Kidney (tissue), 14 donors: ENCODE data around the gene KRTAP1-4. TPM values are rescaled to one million over a fixed set of nuclear protein-coding genes. Genes with fewer than 3 reads are reported as not detected.

Experiments used
- DNase-seq, 5 donors: peaks; one replicate each; pipeline ENCODE4 v3.0.0-alpha.2; 2013 to 2020
- FAIRE-seq: peaks from 2 replicates; lab custom pipeline; 2012; peaks lifted over from hg19 to GRCh38; lab: Jason Lieb, UNC
- H3K27ac ChIP-seq, 2 donors: one replicate each; pipeline ENCODE4 v1.7.0; 2013; ENCODE audit warnings: low read depth in 2 of 2, low read length in 2 of 2, inconsistent platforms in 1 of 2
- H3K27me3 ChIP-seq: one replicate; pipeline ENCODE4 v1.7.1; 2013; ENCODE audit warnings: low read length, inconsistent platforms; ENCODE audit not compliant: control insufficient read depth, insufficient read depth
- H3K36me3 ChIP-seq, 3 donors: one replicate each; pipeline versions ENCODE4 v1.7.0 to v1.7.1; 2013; ENCODE audit warnings: low read length in 3 of 3, control low read depth in 1 of 3, inconsistent platforms in 1 of 3; ENCODE audit not compliant: insufficient read depth in 3 of 3, control insufficient read depth in 2 of 3
- H3K4me1 ChIP-seq, 3 donors: one replicate each; pipeline versions ENCODE4 v1.7.0 to v1.7.1; 2013; ENCODE audit warnings: low read length in 3 of 3, inconsistent platforms in 1 of 3, low read depth in 1 of 3; ENCODE audit not compliant: control insufficient read depth in 2 of 3, insufficient read depth in 2 of 3
- H3K4me3 ChIP-seq, 3 donors: one replicate each; pipeline versions ENCODE4 v1.7.0 to v1.8.1; 2013; ENCODE audit warnings: low read length in 3 of 3, control low read depth in 1 of 3, inconsistent platforms in 1 of 3
- H3K9ac ChIP-seq, 3 donors: one replicate each; pipeline versions ENCODE4 v1.7.0 to v1.7.1; 2013; ENCODE audit warnings: low read length in 3 of 3, control low read depth in 1 of 3, inconsistent platforms in 1 of 3
- H3K9me3 ChIP-seq, 3 donors: one replicate each; pipeline versions ENCODE4 v1.7.0 to v1.7.1; 2013; ENCODE audit warnings: low read length in 3 of 3, control low read depth in 1 of 3, inconsistent platforms in 1 of 3; ENCODE audit not compliant: control insufficient read depth in 2 of 3, insufficient read depth in 1 of 3
- CTCF ChIP-seq: IDR thresholded peaks from 3 replicates; pipeline ENCODE4 v1.5.1; 2012; ENCODE audit warnings: mild to moderate bottlenecking, moderate library complexity, borderline replicate concordance; ENCODE audit not compliant: insufficient read depth; ENCODE audit errors: extremely low read depth
- intact Hi-C: fragments of 100-400 bp; cut with DNase I; formaldehyde crosslinking; loops from one replicate; pipeline ENCODE4 v1.11.1; 2022
- polyA plus RNA-seq: library from polyadenylated mRNA; stranded (reverse); fragments of 350-450 nt; fragmentation: Illumina TruSeq; extraction: RNeasy Lipid Tissue Mini Kit (QIAGEN cat#74804); gene quantifications from one replicate; pipeline ENCODE4 v1.2.3, GENCODE V29; 2014; ENCODE audit warnings: low read depth, low replicate concordance; ENCODE audit not compliant: insufficient read depth
- total RNA-seq: library from RNA; stranded (reverse); fragmentation: NEBNext Ultra II Directional; extraction: Animal tissue kit (Norgen Biotek cat#: 25700); gene quantifications from one replicate; pipeline ENCODE4 v1.2.1, GENCODE V29; 2021
- donor health status: control.
- donor health status: control.
- donor health status: control.
- donor health status: control.
- donor health status: control.
- donor health status: DM: yes; HTN: yes; CAD: no.
- donor health status: Normal renal cell carcinoma (clear cell type).

The KRTAP1-4 gene
- total and polyA plus RNA-seq, 2 donors from 2014 or later, result not detected

- FAIRE-seq (no peak), DNase-seq (no peak)
- no peak overlapping the region for H3K27ac ChIP-seq
- H3K27me3 ChIP-seq, result no peaks in the 10 kb centered on the region
- H3K4me3 ChIP-seq, result no peak overlapping the region
- no peak for TF ChIP-seq CTCF
- H3K36me3 ChIP-seq, result no peaks in the 10 kb centered on the region
- intact Hi-C loops, result no loop called here
- no peaks in the 10 kb centered on the region for H3K9me3 ChIP-seq
- H3K9ac ChIP-seq, result no peak overlapping the region
- no peaks in the 10 kb centered on the region for H3K4me1 ChIP-seq
Measured at GRCh38 chr17:40997361-40997760, 32.6 kb downstream of the KRTAP1-4 start.

- Histone ChIP-seq H3K9ac (no peak overlapping the region), H3K9me3 (no peaks in the 10 kb centered on the region), H3K4me3 (no peak overlapping the region), H3K27me3 (no peaks in the 10 kb centered on the region), H3K27ac (no peak overlapping the region), H3K4me1 (no peaks in the 10 kb centered on the region), H3K36me3 (no peaks in the 10 kb centered on the region)
- intact Hi-C loops, result no loop called here
- FAIRE-seq, result no peak
- TF ChIP-seq CTCF, result no peak
- DNase-seq, result no peak
Measured at GRCh38 chr17:40996829-40997228, 33.2 kb downstream of the KRTAP1-4 start.

GRCh38 chr17:40995116-40995515, 34.9 kb downstream of the KRTAP1-4 start:
- DNase-seq (no peak), FAIRE-seq (no peak)
- Histone ChIP-seq H3K4me3 (no peak overlapping the region), H3K9me3 (no peaks in the 10 kb centered on the region), H3K4me1 (no peaks in the 10 kb centered on the region), H3K36me3 (no peaks in the 10 kb centered on the region), H3K27ac (no peak overlapping the region), H3K9ac (no peak overlapping the region), H3K27me3 (no peaks in the 10 kb centered on the region)
- TF ChIP-seq CTCF, result no peak
- intact Hi-C loops, result no loop called here

GRCh38 chr17:40993839-40994238, 36.2 kb downstream of the KRTAP1-4 start, which contains the start of gene KRTAP3-3:
KRTAP3-3 (minus strand) TSS chr17:40994164; CDS start chr17:40994097, 67 bp downstream.
- DNase-seq (no peak), FAIRE-seq (no peak)
- no peak for TF ChIP-seq CTCF
- no peaks in the 10 kb centered on the region for H3K4me1 ChIP-seq
- intact Hi-C loops, result no loop called here
- H3K9me3 ChIP-seq, result no peaks in the 10 kb centered on the region
- no peaks in the 10 kb centered on the region for H3K27me3 ChIP-seq
- H3K36me3 ChIP-seq, result no peaks in the 10 kb centered on the region
- no peak within 1 kb of the TSS for H3K27ac ChIP-seq
- H3K4me3 ChIP-seq, result no peak within 1 kb of the TSS
- H3K9ac ChIP-seq, result no peak within 1 kb of the TSS
